Osteocyte (in vitro differentiated cells): ENCODE measurements around the gene LRRC4C. TPM values are rescaled to one million over a fixed set of nuclear protein-coding genes. Genes with fewer than 3 reads are reported as not detected.

ENCODE experiments used
- DNase-seq: peaks from one replicate; pipeline ENCODE4 v3.0.0; 2021; ENCODE audit warnings: mixed read lengths; ENCODE audit not compliant: unreplicated experiment; ENCODE audit errors: extremely low spot score
- H3K27ac Mint-ChIP-seq: one replicate; pipeline ENCODE4 v1.8.0; 2021; ENCODE audit warnings: mild to moderate bottlenecking, mixed read lengths; ENCODE audit not compliant: unreplicated experiment
- H3K27me3 Mint-ChIP-seq: one replicate; pipeline ENCODE4 v1.8.0; 2021; ENCODE audit warnings: mixed read lengths; ENCODE audit not compliant: unreplicated experiment
- H3K36me3 Mint-ChIP-seq: one replicate; pipeline ENCODE4 v1.8.0; 2021; ENCODE audit warnings: mixed read lengths; ENCODE audit not compliant: unreplicated experiment
- H3K4me1 Mint-ChIP-seq: one replicate; pipeline ENCODE4 v1.8.0; 2021; ENCODE audit warnings: mixed read lengths; ENCODE audit not compliant: unreplicated experiment
- H3K4me3 Mint-ChIP-seq: one replicate; pipeline ENCODE4 v1.8.0; 2021; ENCODE audit warnings: mild to moderate bottlenecking, moderate library complexity, mixed read lengths; ENCODE audit not compliant: unreplicated experiment
- H3K9me3 Mint-ChIP-seq: one replicate; pipeline ENCODE4 v1.8.0; 2021; ENCODE audit warnings: mixed read lengths; ENCODE audit not compliant: unreplicated experiment
- CTCF ChIP-seq: fragments of 200-600 bp; sonication (generic); IDR thresholded peaks from 2 replicates; pipeline ENCODE4 v1.5.0; 2021; ENCODE audit warnings: antibody characterized with exemption, mild to moderate bottlenecking, moderate library complexity
- total RNA-seq: library from RNA; stranded (reverse); gene quantifications from 2 replicates; pipeline ENCODE4 v1.2.1, GENCODE V29; 2021

The LRRC4C gene
- total RNA-seq, 1 donor from 2014 or later, result 0.16 TPM

DNA sequence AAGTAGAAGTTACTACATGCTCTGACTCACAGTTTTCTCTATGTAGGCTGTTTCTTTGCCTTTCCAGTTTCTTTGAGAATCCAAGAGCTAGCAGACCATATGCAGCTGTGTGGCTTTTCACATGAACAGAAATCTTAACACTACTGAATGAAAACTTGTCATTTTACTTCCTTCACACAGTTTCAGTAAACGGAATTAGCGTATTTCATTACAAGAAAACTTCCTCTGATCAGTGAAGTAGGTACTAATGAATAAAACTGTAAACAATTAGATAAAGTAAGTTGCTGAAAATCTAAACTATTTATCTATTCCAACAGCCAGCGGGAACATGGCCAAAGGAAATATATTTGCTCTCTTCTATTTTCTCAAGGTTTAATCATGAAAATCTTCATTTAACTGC is 953.2 kb downstream of the LRRC4C start:
- TF ChIP-seq CTCF, result no peak
- DNase-seq, result no peak
- no peaks in the 10 kb centered on the region for H3K27me3 Mint-ChIP-seq
- no peaks in the 10 kb centered on the region for H3K36me3 Mint-ChIP-seq
- H3K4me3 Mint-ChIP-seq, result no peak overlapping the region
- H3K4me1 Mint-ChIP-seq, result no peaks in the 10 kb centered on the region
- no peak overlapping the region for H3K27ac Mint-ChIP-seq
- H3K9me3 Mint-ChIP-seq, result peaks cover 12% of the 10 kb centered on the region

DNA sequence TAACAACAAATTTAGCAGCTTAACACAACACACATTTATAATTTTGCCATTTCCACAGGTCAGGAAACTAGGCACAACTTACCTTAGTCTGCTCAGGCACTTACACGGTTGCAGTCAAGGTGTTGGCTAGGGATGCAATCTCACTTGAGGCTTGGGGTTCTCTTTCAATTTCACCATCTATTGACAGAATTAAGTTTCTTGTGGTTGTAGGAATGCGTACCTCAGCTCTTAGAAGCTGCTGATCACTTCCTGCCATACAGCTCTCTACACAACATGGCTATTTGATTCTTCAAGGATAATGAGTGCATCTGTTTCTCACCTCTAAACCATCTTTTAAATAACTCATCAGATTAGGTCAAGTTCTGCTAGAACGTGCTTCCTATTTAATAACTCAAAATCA is 968.1 kb downstream of the LRRC4C start:
- Mint-ChIP-seq H3K4me3 (no peak overlapping the region), H3K27me3 (no peaks in the 10 kb centered on the region), H3K27ac (no peak overlapping the region), H3K4me1 (no peaks in the 10 kb centered on the region), H3K9me3 (no peaks in the 10 kb centered on the region), H3K36me3 (no peaks in the 10 kb centered on the region)
- DNase-seq, result no peak
- no peak for TF ChIP-seq CTCF

- no peaks in the 10 kb centered on the region for H3K4me1 Mint-ChIP-seq
- H3K27ac Mint-ChIP-seq, result no peak overlapping the region
- TF ChIP-seq CTCF, result no peak
- no peak for DNase-seq
- H3K27me3 Mint-ChIP-seq, result no peaks in the 10 kb centered on the region
- H3K36me3 Mint-ChIP-seq, result no peaks in the 10 kb centered on the region
- H3K4me3 Mint-ChIP-seq, result no peak overlapping the region
- peaks cover 3% of the 10 kb centered on the region for H3K9me3 Mint-ChIP-seq
Observed at GRCh38 chr11:40467771-40468170, 991.7 kb downstream of the LRRC4C start.

DNA sequence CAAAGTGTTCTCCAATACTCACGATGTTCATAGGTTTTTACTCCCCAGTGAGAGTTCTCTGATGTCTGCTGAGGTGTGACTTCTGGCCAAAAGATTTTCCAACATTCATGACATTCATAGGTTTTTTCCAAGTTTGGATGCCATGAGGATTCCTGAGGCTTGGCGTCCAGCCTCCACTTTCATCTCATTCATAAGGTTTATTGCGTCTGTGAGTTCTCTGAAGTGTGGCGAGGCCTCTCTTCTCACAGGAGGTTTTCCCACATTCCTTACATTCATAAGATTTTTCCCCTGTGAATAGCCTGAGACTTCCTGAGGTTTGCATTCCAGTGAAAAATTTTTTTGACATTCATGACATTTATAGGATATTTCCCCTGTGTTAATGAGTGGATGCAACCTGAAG is 1014.1 kb downstream of the LRRC4C start:
- no peak overlapping the region for H3K4me3 Mint-ChIP-seq
- no peak overlapping the region for H3K27ac Mint-ChIP-seq
- H3K36me3 Mint-ChIP-seq, result no peaks in the 10 kb centered on the region
- peaks cover 29% of the 10 kb centered on the region for H3K9me3 Mint-ChIP-seq
- TF ChIP-seq CTCF, result no peak
- no peak for DNase-seq
- H3K27me3 Mint-ChIP-seq, result no peaks in the 10 kb centered on the region
- no peaks in the 10 kb centered on the region for H3K4me1 Mint-ChIP-seq

DNA sequence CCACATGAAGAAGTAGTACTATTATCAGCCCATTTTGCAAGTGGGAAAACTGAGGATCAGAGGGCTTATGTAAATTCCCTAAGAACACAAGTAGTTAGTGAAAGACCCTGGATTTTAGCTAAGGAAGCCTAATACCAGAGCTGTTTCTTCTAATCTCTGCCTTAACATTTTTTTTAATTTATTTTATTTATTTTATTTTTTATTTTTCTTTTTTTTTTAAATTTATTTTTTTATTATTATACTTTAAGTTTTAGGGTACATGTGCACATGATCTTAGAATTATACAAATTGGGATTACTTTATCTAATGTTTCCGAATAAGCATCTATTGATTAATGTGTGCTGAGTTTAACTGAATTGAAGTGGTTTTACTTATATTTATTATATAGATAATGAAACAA is 1015.3 kb downstream of the LRRC4C start:
- DNase-seq, result no peak
- no peaks in the 10 kb centered on the region for H3K4me1 Mint-ChIP-seq
- H3K9me3 Mint-ChIP-seq, result peaks cover 29% of the 10 kb centered on the region
- no peak overlapping the region for H3K4me3 Mint-ChIP-seq
- TF ChIP-seq CTCF, result no peak
- no peaks in the 10 kb centered on the region for H3K27me3 Mint-ChIP-seq
- H3K27ac Mint-ChIP-seq, result no peak overlapping the region
- H3K36me3 Mint-ChIP-seq, result no peaks in the 10 kb centered on the region
